Measurements from ENCODE around the gene MT1HL1.
"Not testable (repeated sequence)": the region's sequence is repeated elsewhere in the genome, so short reads cannot be mapped to it uniquely, and the experiment has no call there.

Gene MT1HL1

GRCh38 chr1:237013608-237014007 lies 9.4 kb upstream of the MT1HL1 start:
- no peak for DNase-seq

GRCh38 chr1:237012788-237013383 lies 8.6 kb upstream of the MT1HL1 start:
- DNase-seq = peak; percentile 13

- DNase-seq = no peak
Measured at GRCh38 chr1:237012361-237012760, 8.1 kb upstream of the MT1HL1 start.

GRCh38 chr1:237011432-237011831 lies 7.2 kb upstream of the MT1HL1 start:
- DNase-seq = no peak

- DNase-seq = no peak
Measured at GRCh38 chr1:237009611-237010010, 5.4 kb upstream of the MT1HL1 start.

GRCh38 chr1:237007147-237007881 lies 3.1 kb upstream of the MT1HL1 start:
- DNase-seq = no peak

GRCh38 chr1:237005674-237006073 lies 1.4 kb upstream of the MT1HL1 start:
- no peak for DNase-seq

- no peak for DNase-seq
Measured at GRCh38 chr1:237003516-237003915, 725 bp downstream of the MT1HL1 start.

GRCh38 chr1:237000191-237000590 lies 4.0 kb downstream of the MT1HL1 start:
- DNase-seq = no peak

GRCh38 chr1:236998546-236998945 lies 5.7 kb downstream of the MT1HL1 start:
- no peak for DNase-seq

GRCh38 chr1:236997882-236998281 lies 6.4 kb downstream of the MT1HL1 start:
- no peak for DNase-seq

- no peak for DNase-seq
Measured at GRCh38 chr1:236997361-236997760, 6.9 kb downstream of the MT1HL1 start.

GRCh38 chr1:236994450-236994849 lies 9.8 kb downstream of the MT1HL1 start:
- no peak for DNase-seq

- no peak for DNase-seq
Measured at GRCh38 chr1:236992449-236992848, 11.8 kb downstream of the MT1HL1 start.

- no peak for DNase-seq
Measured at GRCh38 chr1:236990052-236990445, 14.2 kb downstream of the MT1HL1 start.

GRCh38 chr1:236989290-236990051 lies 14.8 kb downstream of the MT1HL1 start:
- DNase-seq = no peak

GRCh38 chr1:236983818-236984217 lies 20.4 kb downstream of the MT1HL1 start:
- DNase-seq = no peak

GRCh38 chr1:236982380-236982779 lies 21.9 kb downstream of the MT1HL1 start:
- DNase-seq = no peak

- not testable (repeated sequence) for DNase-seq
Measured at GRCh38 chr1:236981431-236981830, 22.8 kb downstream of the MT1HL1 start.

GRCh38 chr1:236980673-236981072 lies 23.6 kb downstream of the MT1HL1 start:
- DNase-seq = no peak

- no peak for DNase-seq
Measured at GRCh38 chr1:236979149-236979900, 24.9 kb downstream of the MT1HL1 start.

- DNase-seq = no peak
Measured at GRCh38 chr1:236978740-236979139, 25.5 kb downstream of the MT1HL1 start.

- no peak for DNase-seq
Measured at GRCh38 chr1:236975461-236975860, 28.8 kb downstream of the MT1HL1 start.
